ENCODE data around the gene CSPG4. TPM values are rescaled to one million over a fixed set of nuclear protein-coding genes. Genes with fewer than 3 reads are reported as not detected.
A peak's percentile ranks its signal among the peaks of the same experiment; 100 is the strongest.

The CSPG4 gene
- total and polyA plus RNA-seq, 9 of the 15 experiments (the other 6 are each of a cell fraction or from before 2014, with no cell fraction given) = under 0.01 to 0.07 (median 0.04) TPM; not detected in 5

- Histone ChIP-seq H4K20me1 (replicated peaks; ENCODE audit: control insufficient read depth, insufficient read depth, low read length) (0 out of 2 replicates have a peak, but pooled peaks cover 7% of the 10 kb centered on the region), H3K27me3 (ENCODE audit: control insufficient read depth in 2 of 2, insufficient read depth in 2 of 2, low read length in 2 of 2) (no peaks in the 10 kb centered on the region), H3K4me3 (no peak overlapping the region), H3K9ac (ENCODE audit: insufficient read depth in 1 of 2, low read depth in 2 of 2, low read length in 2 of 2) (peak overlapping the region in 1 of 2 experiments; percentile 62; a peak in 1 of 4 replicates), H2AFZ (ENCODE audit: low read depth, low read length) (no peak overlapping the region), H3K9me3 (replicated peaks; ENCODE audit: control insufficient read depth, insufficient read depth, low read depth, low read length) (no peaks in the 10 kb centered on the region), H3K36me3 (ENCODE audit: control insufficient read depth, insufficient read depth, low read length) (peaks cover 31% of the 10 kb centered on the region; the same call in 2 of the 3 replicates), H3K4me1 (replicated peaks in 1 of 2; ENCODE audit: control insufficient read depth in 2 of 2, insufficient read depth in 2 of 2, low read length in 2 of 2) (peaks cover 10 to 29% of the 10 kb centered on the region in 2 experiments), H3K9me1 (ENCODE audit: control insufficient read depth, insufficient read depth, low read length) (no peaks in the 10 kb centered on the region), H3K27ac (ENCODE audit: extremely low read depth, low read depth, low read length) (no peak overlapping the region), H3K4me2 (ENCODE audit: insufficient read depth, low read length) (no peak overlapping the region), H3K79me2 (ENCODE audit: control insufficient read depth, insufficient read depth, low read length) (peaks cover 25% of the 10 kb centered on the region)
- DNase-seq (ENCODE audit: extremely low read depth in 1 of 4, low spot score in 3 of 4) = no peak
- BruUV-seq (replicated peaks) = no TSS peak
- ATAC-seq = no peak
- FAIRE-seq = no peak
- ChIA-PET CTCF (ENCODE audit: low intra/inter-chr PET ratio) (no interaction called here), POLR2A (interaction anchor here (0.5 kb wide), 1 partner anchor 138 kb away, joined by 3 read pairs; no protein-coding TSS in a partner anchor)
- 93% methylated on average over 22 of the region's 22 CpGs for WGBS (ENCODE audit: insufficient coverage, low coverage, missing lambda C conversion rate)
- in situ Hi-C loops (cut with MboI) (no loop called here), intact Hi-C loops (cut with micrococcal nuclease) (no loop called here)
- no peak for TF ChIP-seq THRB (CRISPR knock-in tag; conservative IDR thresholded peaks at IDR 0.05)
- no peak for TF ChIP-seq POLR2AphosphoS2 (IDR thresholded peaks at IDR 0.05; ENCODE audit: low read length)
- TF ChIP-seq FOXK1 (CRISPR knock-in tag; IDR thresholded peaks at IDR 0.05; ENCODE audit: borderline replicate concordance) = no peak
- TF ChIP-seq DDX20 (tag; IDR thresholded peaks at IDR 0.05; ENCODE audit: low read depth) = no peak
- no peak for TF ChIP-seq GTF2A2 (tag; IDR thresholded peaks at IDR 0.05)
- no peak for TF ChIP-seq USF2 (CRISPR knock-in tag; IDR thresholded peaks at IDR 0.05)
- no peak for TF ChIP-seq FOXA3 (CRISPR knock-in tag; conservative IDR thresholded peaks at IDR 0.05 in 1 of 2, IDR thresholded peaks at IDR 0.05 in 1 of 2)
- TF ChIP-seq ATF6 (CRISPR knock-in tag; IDR thresholded peaks at IDR 0.05) = no peak
- TF ChIP-seq RFX5 (IDR thresholded peaks at IDR 0.05; ENCODE audit: low read depth, low read length) = no peak
- TF ChIP-seq CCNT2 (IDR thresholded peaks at IDR 0.05; ENCODE audit: borderline replicate concordance, extremely low read depth, insufficient read length, low read depth, low read length) = no peak
- TF ChIP-seq ZNF76 (CRISPR knock-in tag; IDR thresholded peaks at IDR 0.05; ENCODE audit: borderline replicate concordance) = no peak
- TF ChIP-seq NR2C1 (IDR thresholded peaks at IDR 0.05) = no peak
- TF ChIP-seq NR2C1 (tag; IDR thresholded peaks at IDR 0.05) = no peak
- TF ChIP-seq ZNF436 (CRISPR knock-in tag; IDR thresholded peaks at IDR 0.05) = no peak
Measured at GRCh38 chr15:75656813-75657212, 55.8 kb downstream of the CSPG4 start.
